HG03342 (cell line): ENCODE data around the gene MS4A13.
"Not testable (repeated sequence)": the region's sequence is repeated elsewhere in the genome, so short reads cannot be mapped to it uniquely, and the experiment has no call there.

Experiments
- ATAC-seq: cut with Tn5 transposase; IDR thresholded peaks from one replicate; pipeline ENCODE4 v1.9.1; 2021; ENCODE audit warnings: mild to moderate bottlenecking, moderate library complexity; ENCODE audit not compliant: unreplicated experiment

The MS4A13 gene

GRCh38 chr11:60530454-60531100 is 15.4 kb downstream of the MS4A13 start:
- no peak for ATAC-seq

- ATAC-seq = not testable (repeated sequence)
Observed at GRCh38 chr11:60532383-60532782, 17.2 kb downstream of the MS4A13 start.

- not testable (repeated sequence) for ATAC-seq
Observed at GRCh38 chr11:60538627-60539026, 23.4 kb downstream of the MS4A13 start.

- ATAC-seq = no peak
Observed at GRCh38 chr11:60544077-60544476, 28.9 kb downstream of the MS4A13 start.

- ATAC-seq = no peak
Observed at GRCh38 chr11:60561254-60561653, 46.1 kb downstream of the MS4A13 start.

GRCh38 chr11:60563553-60564235 is 48.5 kb downstream of the MS4A13 start:
- ATAC-seq = no peak

- no peak for ATAC-seq
Observed at GRCh38 chr11:60566776-60567175, 51.6 kb downstream of the MS4A13 start.

- peak; percentile 65 for ATAC-seq
Observed at GRCh38 chr11:60570970-60571369, 55.8 kb downstream of the MS4A13 start.

GRCh38 chr11:60589611-60590010 is 74.4 kb downstream of the MS4A13 start:
- no peak for ATAC-seq
